Ectodermal cell (in vitro differentiated cells): ENCODE results near the gene ZNF385C.

Source experiments
- H3K27ac ChIP-seq: 2 replicates; pipeline ENCODE4 v1.7.0; 2013; ENCODE audit warnings: mild to moderate bottlenecking, low read depth, low read length; ENCODE audit not compliant: insufficient read depth, poor library complexity, severe bottlenecking
- H3K27me3 ChIP-seq: 2 replicates; pipeline ENCODE4 v1.7.0; 2013; ENCODE audit warnings: mild to moderate bottlenecking, low read length; ENCODE audit not compliant: insufficient read depth, control insufficient read depth, poor library complexity, severe bottlenecking
- H3K36me3 ChIP-seq: one replicate; pipeline ENCODE4 v1.7.0; 2013; ENCODE audit warnings: low read length; ENCODE audit not compliant: control insufficient read depth, insufficient read depth
- H3K4me1 ChIP-seq: one replicate; pipeline ENCODE4 v1.7.0; 2013; ENCODE audit warnings: low read length; ENCODE audit not compliant: control insufficient read depth, insufficient read depth
- H3K4me3 ChIP-seq: 2 replicates; pipeline ENCODE4 v1.7.0; 2013; ENCODE audit warnings: low read depth, low read length, control low read depth; ENCODE audit not compliant: insufficient read depth
- H3K9me3 ChIP-seq: 2 replicates; pipeline ENCODE4 v1.7.0; 2013; ENCODE audit warnings: mild to moderate bottlenecking, low read length, moderate library complexity; ENCODE audit not compliant: control insufficient read depth
- WGBS, 2 experiments: methylation state at CpG; one replicate each; pipeline ENCODE4 v1.1.7; 2013; ENCODE audit warnings: missing lambda C conversion rate in 2 of 2; 5-methylcytosine and 5-hydroxymethylcytosine counted together

The ZNF385C gene

DNA sequence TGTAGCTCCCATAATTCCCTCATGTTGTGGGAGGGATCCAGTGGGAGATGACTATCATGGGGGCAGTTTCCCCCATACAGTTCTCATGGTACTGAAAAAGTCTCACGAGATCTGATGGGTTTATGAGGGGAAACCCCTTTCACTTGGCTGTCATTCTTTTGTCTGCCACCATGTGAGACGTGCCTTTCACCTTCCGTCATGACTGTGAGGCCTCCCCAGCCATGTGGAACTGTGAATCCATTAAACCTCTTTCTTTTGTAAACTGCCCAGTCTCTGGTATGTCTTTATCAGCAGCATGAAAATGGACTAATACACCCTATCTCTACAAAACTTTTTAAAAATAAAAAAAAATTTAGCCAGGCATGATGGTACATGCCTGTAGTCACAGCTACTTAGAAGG lies 41.6 kb downstream of the ZNF385C start:
- H3K4me1 ChIP-seq, result peaks cover 27% of the 10 kb centered on the region
- H3K27ac ChIP-seq, result no peak overlapping the region
- no peaks in the 10 kb centered on the region for H3K9me3 ChIP-seq
- WGBS, 2 experiments, result 64 to 83% methylated on average over 3 of the region's 3 CpGs
- H3K36me3 ChIP-seq, result no peaks in the 10 kb centered on the region
- no peak overlapping the region for H3K4me3 ChIP-seq
- peaks cover 13% of the 10 kb centered on the region for H3K27me3 ChIP-seq

- no peaks in the 10 kb centered on the region for H3K36me3 ChIP-seq
- H3K4me3 ChIP-seq, result no peak overlapping the region
- WGBS, 2 experiments, result 39 to 41% methylated on average over 6 of the region's 6 CpGs
- no peak overlapping the region for H3K27ac ChIP-seq
- H3K9me3 ChIP-seq, result no peaks in the 10 kb centered on the region
- peaks cover 23% of the 10 kb centered on the region for H3K27me3 ChIP-seq
- peaks cover 25% of the 10 kb centered on the region for H3K4me1 ChIP-seq
Measured at GRCh38 chr17:42055496-42055895, 42.8 kb downstream of the ZNF385C start.

DNA sequence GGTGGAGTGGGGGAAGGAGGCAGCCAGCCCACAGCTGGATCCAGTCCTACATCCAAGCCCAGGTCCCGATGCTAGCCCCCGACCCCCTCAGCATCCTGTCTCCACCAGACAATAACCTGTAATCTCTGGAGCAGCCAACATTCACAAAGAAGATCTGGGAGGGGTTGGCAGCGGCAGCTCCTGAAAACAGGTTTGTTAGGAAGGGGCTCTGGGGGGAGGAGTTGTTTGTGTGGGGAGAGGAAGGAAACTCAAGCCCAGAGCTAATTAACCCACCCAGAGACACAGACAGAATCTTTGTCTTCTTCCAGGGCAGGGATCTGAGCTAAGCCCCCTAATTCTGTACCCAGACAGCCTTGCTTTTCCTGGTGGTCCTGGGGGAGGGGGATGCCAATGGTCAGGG lies 43.2 kb downstream of the ZNF385C start:
- peaks cover 23% of the 10 kb centered on the region for H3K27me3 ChIP-seq
- H3K36me3 ChIP-seq, result no peaks in the 10 kb centered on the region
- 16 to 20% methylated on average over 2 to 3 of the region's 3 CpGs for WGBS, 2 experiments
- no peaks in the 10 kb centered on the region for H3K9me3 ChIP-seq
- no peak overlapping the region for H3K27ac ChIP-seq
- H3K4me3 ChIP-seq, result no peak overlapping the region
- H3K4me1 ChIP-seq, result peaks cover 25% of the 10 kb centered on the region

GRCh38 chr17:42053731-42054500 lies 44.4 kb downstream of the ZNF385C start:
- H3K27me3 ChIP-seq, result peaks cover 27% of the 10 kb centered on the region

DNA sequence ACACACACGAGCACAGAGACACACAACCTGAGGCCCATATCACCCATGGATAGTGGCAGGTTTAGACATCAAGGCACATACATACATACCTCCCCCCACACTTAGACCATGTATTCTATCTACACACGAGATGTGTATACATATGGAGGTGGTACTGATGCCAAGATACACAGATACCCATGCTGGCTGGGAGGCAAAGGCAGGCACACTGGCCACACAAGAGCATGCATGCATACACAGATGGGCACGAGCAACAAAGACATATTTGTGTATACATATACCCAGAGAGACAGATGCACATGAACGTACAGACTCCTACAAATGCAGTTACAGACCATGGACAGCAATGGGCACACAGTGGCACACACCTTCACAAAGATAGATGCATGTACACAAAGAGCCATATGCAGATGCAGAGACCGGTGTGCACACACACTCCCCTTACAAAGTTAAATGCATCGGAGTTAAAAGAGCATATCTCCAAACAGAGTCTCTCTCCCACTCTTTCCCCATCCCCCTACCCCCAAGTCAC lies 45.9 kb downstream of the ZNF385C start:
- no peak overlapping the region for H3K4me3 ChIP-seq
- no peak overlapping the region for H3K27ac ChIP-seq
- H3K36me3 ChIP-seq, result no peaks in the 10 kb centered on the region
- no peaks in the 10 kb centered on the region for H3K9me3 ChIP-seq
- H3K27me3 ChIP-seq, result peaks cover 27% of the 10 kb centered on the region
- 88 to 98% methylated on average over 6 of the region's 6 CpGs for WGBS, 2 experiments
- H3K4me1 ChIP-seq, result peaks cover 25% of the 10 kb centered on the region

More at GRCh38 chr17:42053731-42054500, 44.4 kb downstream of the ZNF385C start:
- 30 to 35% methylated on average over 11 to 12 of the region's 12 CpGs for WGBS, 2 experiments
- Histone ChIP-seq H3K36me3 (no peaks in the 10 kb centered on the region), H3K27ac (no peak overlapping the region), H3K4me1 (peaks cover 25% of the 10 kb centered on the region), H3K9me3 (no peaks in the 10 kb centered on the region), H3K4me3 (no peak overlapping the region)

GRCh38 chr17:42051645-42052044 lies 46.6 kb downstream of the ZNF385C start:
- H3K9me3 ChIP-seq, result no peaks in the 10 kb centered on the region
- H3K27ac ChIP-seq, result no peak overlapping the region
- H3K4me3 ChIP-seq, result no peak overlapping the region
- H3K36me3 ChIP-seq, result no peaks in the 10 kb centered on the region
- H3K27me3 ChIP-seq, result peaks cover 27% of the 10 kb centered on the region
- H3K4me1 ChIP-seq, result peaks cover 25% of the 10 kb centered on the region
- 88 to 94% methylated on average over 7 of the region's 7 CpGs for WGBS, 2 experiments

- Histone ChIP-seq H3K27me3 (peaks cover 27% of the 10 kb centered on the region), H3K9me3 (no peaks in the 10 kb centered on the region), H3K36me3 (no peaks in the 10 kb centered on the region), H3K4me1 (peaks cover 27% of the 10 kb centered on the region), H3K27ac (no peak overlapping the region), H3K4me3 (peak overlapping the region; percentile 64)
- 47 to 49% methylated on average over 8 of the region's 8 CpGs for WGBS, 2 experiments
Measured at GRCh38 chr17:42051013-42051400, 47.3 kb downstream of the ZNF385C start.

GRCh38 chr17:42050393-42051012 lies 47.8 kb downstream of the ZNF385C start, which contains the start of gene C17orf113:
C17orf113 (minus strand) TSS chr17:42050601; CDS start chr17:42043376, 7,225 bp downstream.
- peaks cover 28% of the 10 kb centered on the region for H3K4me1 ChIP-seq
- no peaks in the 10 kb centered on the region for H3K36me3 ChIP-seq
- WGBS, 2 experiments, result 1 to 2% methylated on average over 65 of the region's 65 CpGs
- H3K4me3 ChIP-seq, result peak within 1 kb of the TSS; percentile 64
- no peak within 1 kb of the TSS for H3K27ac ChIP-seq
- H3K9me3 ChIP-seq, result no peaks in the 10 kb centered on the region
- peaks cover 27% of the 10 kb centered on the region for H3K27me3 ChIP-seq

- Histone ChIP-seq H3K4me3 (peak overlapping the region; percentile 64), H3K27ac (no peak overlapping the region), H3K4me1 (peaks cover 25% of the 10 kb centered on the region), H3K27me3 (peaks cover 27% of the 10 kb centered on the region), H3K9me3 (no peaks in the 10 kb centered on the region), H3K36me3 (no peaks in the 10 kb centered on the region)
- 7 to 8% methylated on average over 7 of the region's 7 CpGs for WGBS, 2 experiments
Measured at GRCh38 chr17:42049834-42050392, 48.4 kb downstream of the ZNF385C start.

DNA sequence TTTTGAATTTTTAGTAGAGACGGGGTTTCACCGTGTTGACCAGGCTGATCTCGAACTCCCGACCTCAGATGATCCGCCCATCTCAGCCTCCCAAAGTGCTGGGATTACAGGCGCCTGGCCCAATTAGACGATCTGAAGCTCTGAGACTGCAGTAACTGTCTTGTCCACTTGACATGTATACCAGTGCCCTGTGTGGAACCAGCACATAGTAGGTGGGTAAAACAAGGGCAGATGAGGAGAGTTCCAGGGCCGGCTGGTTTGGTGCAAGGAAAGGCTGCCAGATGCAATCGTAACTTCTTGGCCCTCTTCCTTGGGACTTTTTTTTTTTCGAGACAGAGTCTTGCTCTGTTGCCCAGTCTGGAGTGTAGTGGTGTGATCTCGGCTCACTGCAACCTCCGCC lies 50.9 kb downstream of the ZNF385C start:
- no peaks in the 10 kb centered on the region for H3K36me3 ChIP-seq
- 87 to 88% methylated on average over 11 of the region's 12 CpGs for WGBS, 2 experiments
- H3K27me3 ChIP-seq, result peaks cover 16% of the 10 kb centered on the region
- no peak overlapping the region for H3K27ac ChIP-seq
- no peak overlapping the region for H3K4me3 ChIP-seq
- H3K4me1 ChIP-seq, result peaks cover 10% of the 10 kb centered on the region
- no peaks in the 10 kb centered on the region for H3K9me3 ChIP-seq
